ENCODE results near the gene ANKRD30B.
"Not testable (repeated sequence)": the region's sequence is repeated elsewhere in the genome, so short reads cannot be mapped to it uniquely, and the experiment has no call there.

The ANKRD30B gene

GRCh38 chr18:14747513-14748474 is at the start of gene ANKRD30B:
Gene ANKRD30B (plus strand): TSS chr18:14748172. CDS start chr18:14748420, 248 bp downstream.
- no peak for TF ChIP-seq ZNF274 (IDR thresholded peaks at IDR 0.05; ENCODE audit: low read depth, low read length)
- H3K4me3 ChIP-seq (ENCODE audit: low read length): no peak within 1 kb of the TSS

DNA sequence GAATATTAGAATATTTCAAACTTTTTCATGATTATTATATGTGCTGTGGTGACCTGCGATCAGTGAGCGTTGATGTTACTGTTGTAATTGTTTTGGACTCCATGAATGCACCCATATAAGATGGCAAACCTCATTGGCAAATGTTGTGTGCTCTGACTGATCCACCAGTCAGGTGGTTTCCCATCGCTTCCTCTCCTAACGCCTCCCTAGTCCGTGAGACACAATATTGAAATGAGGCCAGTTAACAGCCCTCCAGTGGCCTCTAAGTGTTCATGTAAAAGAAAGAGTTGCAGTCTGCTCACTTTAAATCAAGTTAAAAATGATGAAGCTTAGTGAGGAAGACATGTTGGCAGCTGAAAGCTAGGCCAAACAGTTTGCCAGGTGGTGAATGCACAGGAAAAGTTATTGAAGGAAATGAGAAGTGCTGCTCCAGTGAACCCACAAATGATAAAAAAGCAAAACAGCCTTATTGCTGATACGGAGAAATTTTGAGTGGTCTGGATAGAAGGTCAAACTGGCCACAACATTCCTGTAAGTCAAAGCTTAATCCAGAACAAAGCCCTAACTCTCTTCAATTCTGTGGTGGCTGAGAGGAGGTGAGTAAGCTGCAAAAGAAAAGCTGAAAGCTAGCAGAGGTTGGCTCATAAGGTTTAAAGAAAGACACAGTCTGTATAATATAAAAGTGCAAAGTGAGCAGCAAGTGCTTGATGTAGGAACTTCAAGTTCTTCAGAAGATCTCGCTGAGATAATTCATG is 46.5 kb upstream of the ANKRD30B start:
- not testable (repeated sequence) for H3K4me3 ChIP-seq (ENCODE audit: low read length)

GRCh38 chr18:14709761-14710160 is 38.2 kb upstream of the ANKRD30B start:
- H3K4me3 ChIP-seq (ENCODE audit: low read length): not testable (repeated sequence)

GRCh38 chr18:14721569-14721968 is 26.4 kb upstream of the ANKRD30B start:
- H3K4me3 ChIP-seq (ENCODE audit: low read length): not testable (repeated sequence)

DNA sequence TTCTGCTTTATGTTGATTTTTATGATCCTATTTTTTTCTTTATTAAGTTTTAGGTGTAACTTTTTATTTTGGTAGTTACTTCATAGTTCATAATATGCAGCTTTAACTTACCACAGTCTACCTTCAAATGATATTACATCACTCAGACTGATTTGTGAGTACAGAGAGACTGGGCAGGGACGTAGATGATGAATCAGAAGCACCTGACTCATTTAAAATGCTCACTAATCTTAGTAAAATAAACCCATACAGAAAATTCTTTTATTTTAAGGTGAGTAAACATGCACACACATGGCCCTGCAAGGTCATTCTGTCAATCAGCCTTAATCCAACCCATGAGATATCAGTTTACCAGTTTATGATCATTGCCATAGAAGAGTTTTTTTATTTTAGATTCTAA is 8.9 kb upstream of the ANKRD30B start:
- H3K4me3 ChIP-seq (ENCODE audit: low read length): not testable (repeated sequence)

- H3K4me3 ChIP-seq (ENCODE audit: low read length): no peak overlapping the region
- TF ChIP-seq ZNF274 (IDR thresholded peaks at IDR 0.05; ENCODE audit: low read depth, low read length): no peak
Observed at GRCh38 chr18:14746897-14747296, 1.1 kb upstream of the ANKRD30B start.

DNA sequence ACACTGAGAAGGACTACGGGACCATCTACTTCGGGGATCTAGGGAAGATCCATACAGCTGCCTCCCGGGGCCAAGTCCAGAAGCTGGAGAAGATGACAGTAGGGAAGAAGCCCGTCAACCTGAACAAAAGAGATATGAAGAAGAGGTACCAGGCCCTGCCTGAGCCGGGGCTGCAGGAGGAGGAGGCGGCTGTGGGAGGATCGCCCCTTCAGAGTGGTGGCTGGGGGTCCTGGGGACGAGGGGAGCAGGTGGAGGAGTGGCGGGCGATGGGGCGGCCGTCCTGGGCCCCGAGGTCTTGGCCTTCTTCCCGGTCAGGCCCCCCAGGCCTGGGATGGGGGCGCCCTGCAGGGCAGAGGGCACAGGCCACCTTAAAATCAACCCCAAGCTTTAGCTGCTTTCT is 524 bp downstream of the ANKRD30B start:
- no peak for TF ChIP-seq ZNF274 (IDR thresholded peaks at IDR 0.05; ENCODE audit: low read depth, low read length)
- H3K4me3 ChIP-seq (ENCODE audit: low read length): no peak overlapping the region

- H3K4me3 ChIP-seq (ENCODE audit: low read length): not testable (repeated sequence)
Observed at GRCh38 chr18:14763566-14763965, 15.6 kb downstream of the ANKRD30B start.

DNA sequence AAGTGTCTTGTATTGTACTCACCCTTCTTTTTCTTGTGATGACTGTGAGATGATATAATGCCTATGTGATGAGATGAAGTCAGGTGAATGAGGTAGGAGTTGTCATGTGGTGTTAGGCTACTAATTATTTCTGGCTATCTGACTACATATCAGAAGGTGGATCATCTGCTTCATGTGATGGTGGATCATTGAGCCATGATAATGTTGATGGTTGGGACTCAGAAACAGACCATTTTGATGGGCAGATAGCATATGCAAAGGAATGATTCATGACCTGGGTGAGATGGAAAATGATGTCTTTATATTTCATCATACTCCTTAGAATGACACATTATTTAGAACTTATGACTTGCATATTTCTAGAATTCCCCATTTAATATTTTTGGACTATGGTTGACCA is 19.5 kb downstream of the ANKRD30B start:
- H3K4me3 ChIP-seq (ENCODE audit: low read length): no peak overlapping the region
- TF ChIP-seq ZNF274 (IDR thresholded peaks at IDR 0.05; ENCODE audit: low read depth, low read length): no peak

- TF ChIP-seq ZNF274 (IDR thresholded peaks at IDR 0.05; ENCODE audit: low read depth, low read length): no peak
- no peak overlapping the region for H3K4me3 ChIP-seq (ENCODE audit: low read length)
Observed at GRCh38 chr18:14768241-14768640, 20.3 kb downstream of the ANKRD30B start.

DNA sequence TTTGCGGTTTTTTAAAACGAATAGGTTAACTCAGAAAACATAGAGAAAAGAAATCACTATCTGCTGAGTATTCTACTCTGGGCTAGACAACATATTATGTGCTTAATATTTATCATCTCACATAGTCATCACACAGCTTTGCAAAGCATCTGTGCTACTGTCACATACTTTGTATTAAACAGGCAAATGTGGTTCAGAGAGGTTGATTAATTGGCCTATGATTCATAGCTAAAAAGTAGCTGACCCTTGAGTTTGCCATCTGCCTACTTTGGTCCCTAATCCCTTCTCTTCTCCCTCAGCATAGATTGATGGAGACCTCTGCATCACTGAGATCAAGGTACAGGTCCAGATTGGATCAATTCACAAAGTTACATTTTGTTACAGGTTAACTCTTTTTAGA is 21.4 kb downstream of the ANKRD30B start:
- H3K4me3 ChIP-seq (ENCODE audit: low read length): no peak overlapping the region
- TF ChIP-seq ZNF274 (IDR thresholded peaks at IDR 0.05; ENCODE audit: low read depth, low read length): no peak

DNA sequence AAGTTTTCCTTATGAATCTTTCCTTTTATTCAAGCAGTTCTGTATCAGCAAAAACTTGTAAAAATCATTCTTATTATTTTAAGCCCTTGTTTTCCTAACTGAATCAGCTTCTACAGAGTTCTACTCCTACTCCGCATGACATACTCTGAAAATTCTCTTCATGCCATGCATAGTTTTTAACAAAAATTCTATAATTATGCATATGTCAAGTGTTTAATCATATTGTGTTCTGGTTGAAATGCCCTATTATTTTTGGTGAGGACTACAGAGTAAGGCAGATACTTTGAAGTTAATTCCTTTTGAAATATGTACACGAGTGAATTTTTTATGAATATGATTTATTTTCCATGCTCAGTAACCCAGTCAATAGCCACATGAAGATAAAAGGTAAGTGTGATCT is 28.8 kb downstream of the ANKRD30B start:
- no peak for TF ChIP-seq ZNF274 (IDR thresholded peaks at IDR 0.05; ENCODE audit: low read depth, low read length)
- H3K4me3 ChIP-seq (ENCODE audit: low read length): no peak overlapping the region

GRCh38 chr18:14781671-14782070 is 33.7 kb downstream of the ANKRD30B start:
- no peak for TF ChIP-seq ZNF274 (IDR thresholded peaks at IDR 0.05; ENCODE audit: low read depth, low read length)
- H3K4me3 ChIP-seq (ENCODE audit: low read length): no peak overlapping the region

DNA sequence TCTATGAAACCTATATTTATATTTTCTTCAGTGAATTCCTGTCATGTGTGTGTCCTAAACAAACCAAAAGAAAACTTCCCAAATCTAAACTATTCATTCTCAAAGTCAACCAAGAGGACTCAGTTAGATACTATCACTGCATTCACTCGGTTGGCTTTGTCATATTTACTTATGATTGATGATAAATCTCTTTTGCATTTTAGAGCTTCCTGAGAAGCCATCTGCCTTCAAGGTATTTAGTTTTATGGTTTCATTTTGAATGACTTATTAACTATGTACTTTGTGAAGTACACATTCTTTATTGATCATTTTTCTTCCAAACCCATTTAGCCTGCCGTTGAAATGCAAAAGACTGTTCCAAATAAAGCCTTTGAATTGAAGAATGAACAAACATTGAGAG is 36.2 kb downstream of the ANKRD30B start:
- no peak overlapping the region for H3K4me3 ChIP-seq (ENCODE audit: low read length)

DNA sequence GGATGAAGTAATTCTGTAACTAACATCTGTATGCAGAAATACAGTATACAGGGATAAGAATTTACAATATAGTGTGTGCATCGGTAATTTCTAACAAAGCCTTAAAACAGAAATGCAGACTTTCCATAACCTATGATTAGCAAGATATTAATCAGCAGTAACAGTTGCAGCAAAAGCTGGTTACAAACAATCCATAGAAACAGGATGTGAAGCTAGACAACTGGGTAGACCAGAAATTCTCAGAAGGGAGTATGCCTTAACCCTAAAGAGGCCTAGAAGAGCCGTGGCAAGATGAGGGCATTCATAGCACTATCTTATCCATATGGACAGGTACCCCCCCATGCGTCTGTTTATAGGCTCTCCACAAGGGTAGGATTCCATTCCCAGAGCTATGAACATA is 48.9 kb downstream of the ANKRD30B start:
- H3K4me3 ChIP-seq (ENCODE audit: low read length): not testable (repeated sequence)

More for the DNA sequence above, 36.2 kb downstream of the ANKRD30B start:
- TF ChIP-seq ZNF274 (IDR thresholded peaks at IDR 0.05; ENCODE audit: low read depth, low read length): no peak

DNA sequence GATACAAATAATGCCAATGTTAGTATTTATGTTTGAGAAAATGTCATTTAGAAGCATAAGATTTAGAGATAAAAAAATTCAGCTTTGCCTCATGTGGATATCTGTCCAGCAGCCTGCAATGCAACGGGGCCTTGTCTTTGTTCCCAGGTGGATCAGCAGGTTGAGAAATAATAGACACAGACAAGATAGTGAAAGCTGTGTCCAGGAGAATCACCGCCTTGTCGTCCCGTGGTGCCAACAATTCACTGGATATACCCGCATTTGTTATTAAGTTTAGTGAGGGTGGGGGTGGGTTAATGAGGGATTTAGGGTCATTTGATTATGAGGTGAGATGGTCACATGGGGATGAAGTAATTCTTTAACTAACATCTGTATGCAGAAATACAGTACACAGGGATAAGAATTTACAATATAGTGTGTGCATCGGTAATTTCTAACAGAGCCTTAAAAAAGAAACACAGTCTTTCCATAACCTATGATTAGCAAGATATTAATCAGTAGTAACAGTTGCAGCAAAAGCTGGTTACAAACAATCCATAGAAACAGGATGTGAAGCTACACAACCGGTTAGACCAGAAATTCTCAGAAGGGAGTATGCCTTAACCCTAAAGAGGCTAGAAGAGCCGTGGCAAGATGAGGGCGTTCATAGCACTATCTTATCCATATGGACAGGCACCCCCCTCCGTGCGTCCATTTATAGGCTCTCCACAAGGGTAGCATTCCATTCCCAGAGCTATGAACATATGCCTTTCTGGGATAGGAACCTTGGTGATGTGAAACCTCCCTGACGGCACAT is 50.2 kb downstream of the ANKRD30B start:
- not testable (repeated sequence) for H3K4me3 ChIP-seq (ENCODE audit: low read length)

GRCh38 chr18:14811081-14811480 is 63.1 kb downstream of the ANKRD30B start:
- H3K4me3 ChIP-seq (ENCODE audit: low read length): not testable (repeated sequence)

DNA sequence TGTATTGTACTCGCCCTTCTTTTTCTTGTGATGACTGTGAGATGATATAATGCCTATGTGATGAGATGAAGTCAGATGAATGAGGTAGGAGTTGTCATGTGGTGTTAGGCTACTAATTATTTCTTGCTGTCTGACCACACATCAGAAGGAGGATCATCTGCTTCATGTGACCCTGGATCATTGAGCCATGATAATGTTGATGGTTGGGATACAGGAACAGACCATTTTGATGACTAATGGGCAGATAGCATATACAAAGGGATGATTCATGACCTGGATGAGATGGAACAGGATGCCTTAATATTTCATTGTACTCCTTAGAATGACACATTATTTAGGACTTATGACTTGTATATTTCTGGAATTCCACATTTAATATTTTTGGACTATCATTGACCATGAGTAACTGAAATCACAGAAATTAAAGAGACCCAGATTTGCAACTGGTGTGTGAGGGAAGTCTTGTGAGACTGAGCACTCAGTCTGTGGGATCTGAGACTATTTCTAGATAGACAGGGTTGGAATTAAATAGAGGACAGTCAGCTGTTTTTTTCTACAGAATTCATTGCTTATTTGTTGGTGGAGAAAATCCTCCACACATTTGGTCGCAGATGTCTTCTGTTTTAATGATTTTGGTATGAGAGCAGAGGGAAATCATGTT is 79.1 kb downstream of the ANKRD30B start:
- not testable (repeated sequence) for H3K4me3 ChIP-seq (ENCODE audit: low read length)

GRCh38 chr18:14841607-14842006 is 93.6 kb downstream of the ANKRD30B start:
- not testable (repeated sequence) for H3K4me3 ChIP-seq (ENCODE audit: low read length)

- not testable (repeated sequence) for H3K4me3 ChIP-seq (ENCODE audit: low read length)
Observed at GRCh38 chr18:14851533-14851932, 103.6 kb downstream of the ANKRD30B start.
